Sigmoid colon (tissue), 7 donors: ENCODE data around the gene SLF2. TPM values are rescaled to one million over a fixed set of nuclear protein-coding genes. Genes with fewer than 3 reads are reported as not detected.

Experiments used
- DNase-seq: peaks from one replicate; pipeline ENCODE4 v3.0.0-alpha.2; 2019
- H3K27ac ChIP-seq, 4 donors: fragments of 200-600 bp; sonication (generic); one replicate each; pipeline ENCODE4 v1.5.1; 2016 to 2019; ENCODE audit warnings: mild to moderate bottlenecking in 1 of 4
- H3K27me3 ChIP-seq, 3 donors: fragments of 200-600 bp; sonication (generic); one replicate each; pipeline ENCODE4 v1.5.1; 2019; ENCODE audit warnings: mild to moderate bottlenecking in 1 of 3
- H3K36me3 ChIP-seq, 4 donors: fragments of 200-600 bp; sonication (generic); one replicate each; pipeline ENCODE4 v1.5.1; 2016 to 2019
- H3K4me1 ChIP-seq, 4 donors: fragments of 200-600 bp; sonication (generic); one replicate each; pipeline ENCODE4 v1.5.1; 2017 to 2019
- H3K4me3 ChIP-seq, 4 donors: fragments of 200-600 bp; sonication (generic); one replicate each; pipeline ENCODE4 v1.5.1; 2017 to 2019; ENCODE audit warnings: mild to moderate bottlenecking in 2 of 4, moderate library complexity in 1 of 4
- H3K9me3 ChIP-seq, 4 donors: fragments of 200-600 bp in 3 of 4; sonication (generic) in 3 of 4; one replicate each; pipeline versions ENCODE4 v1.5.1 to v1.6.1; 2013 to 2019
- EP300 ChIP-seq, 4 donors: sonication (generic); formaldehyde crosslinking; IDR thresholded peaks; one replicate each; pipeline ENCODE4 v1.6.1; 2017; ENCODE audit warnings: antibody characterized with exemption in 4 of 4
- POLR2A ChIP-seq, 2 donors: fragments of 450-650 bp; IDR thresholded peaks; one replicate each; pipeline ENCODE4 v1.6.1; 2016; ENCODE audit warnings: antibody characterized with exemption in 2 of 2, mild to moderate bottlenecking in 2 of 2, moderate library complexity in 2 of 2
- POLR2AphosphoS5 ChIP-seq, 4 donors: sonication (generic); formaldehyde crosslinking; IDR thresholded peaks; one replicate each; pipeline ENCODE4 v1.6.1; 2017; ENCODE audit warnings: antibody characterized with exemption in 4 of 4
- WGBS, 2 donors: extraction: QIAGEN DNeasy Blood & Tissue Kit; methylation state at CpG; one replicate each; pipeline ENCODE4 v1.1.7; 2013; 5-methylcytosine and 5-hydroxymethylcytosine counted together
- intact Hi-C: fragments of 100-400 bp; cut with DNase I; formaldehyde crosslinking; loops from one replicate; pipeline ENCODE4 v1.15.1; 2023
- polyA plus RNA-seq, 3 donors: library from polyadenylated mRNA; stranded (reverse); fragments of 200-250 nt; gene quantifications; one replicate each; pipeline ENCODE4 v1.2.3, GENCODE V29; 2013
- total RNA-seq, 4 donors: library from RNA; depleted of rRNA; stranded (reverse); fragments of >200 nt; gene quantifications; one replicate each; pipeline ENCODE4 v1.1.0, GENCODE V29; 2016
- TF ChIP-seq, protein P1 (sequence below), 4 experiments: fragments of 450-650 bp in 3 of 4; fragments of 200-600 bp in 1 of 4; IDR thresholded peaks; one replicate each; pipeline ENCODE4 v1.5.1; 2016 to 2019; ENCODE audit warnings: antibody characterized with exemption in 4 of 4, mild to moderate bottlenecking in 3 of 4, moderate library complexity in 2 of 4
- donor health status: healthy with polysubstance abuse.
- donor health status: Bipolar disorder and iron deficiency.
- donor health status: healthy.

The SLF2 gene
- total and polyA plus RNA-seq, 7 donors = 3.2 to 49.9 (median 31.8) TPM

DNA sequence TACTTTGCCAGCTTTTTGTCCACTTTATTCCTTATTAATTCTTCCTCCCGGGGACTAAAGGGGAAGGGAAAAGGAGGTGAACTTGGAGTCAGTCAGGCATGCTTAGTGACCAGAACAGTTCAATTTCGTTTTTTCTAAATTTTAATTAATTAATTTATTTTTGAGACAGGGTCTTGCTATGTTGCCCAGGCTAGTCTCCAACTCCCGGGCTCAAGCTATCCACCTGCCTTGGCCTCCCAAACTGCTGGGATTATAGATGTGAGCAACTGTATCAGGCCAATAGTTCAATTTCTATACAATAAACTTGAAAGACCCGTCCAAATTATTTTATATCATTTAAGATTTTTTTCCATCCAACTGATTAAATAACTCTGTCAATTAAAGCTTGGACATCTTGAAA, 1.3 kb upstream of the SLF2 start:
- Histone ChIP-seq H3K36me3 (peaks cover 0 to 8% (median under 1%) of the 10 kb centered on the region in 4 donors), H3K27ac (peak overlapping the region; percentile 96 to 98 (median 97)), H3K4me1 (peaks cover 0 to 37% (median 27%) of the 10 kb centered on the region in 4 donors), H3K4me3 (no peak overlapping the region), H3K27me3 (no peaks in the 10 kb centered on the region), H3K9me3 (no peaks in the 10 kb centered on the region)
- WGBS, 2 donors = 66 to 83% methylated on average over 4 of the region's 4 CpGs
- intact Hi-C loops = loop anchor here (5.0 kb wide), 1 partner anchor 86 kb away; the partner anchor contains the start of gene LZTS2
- DNase-seq = no peak
- no peak for TF ChIP-seq POLR2AphosphoS5 (IDR thresholded peaks at IDR 0.05)
- no peak for TF ChIP-seq EP300 (IDR thresholded peaks at IDR 0.05)

DNA sequence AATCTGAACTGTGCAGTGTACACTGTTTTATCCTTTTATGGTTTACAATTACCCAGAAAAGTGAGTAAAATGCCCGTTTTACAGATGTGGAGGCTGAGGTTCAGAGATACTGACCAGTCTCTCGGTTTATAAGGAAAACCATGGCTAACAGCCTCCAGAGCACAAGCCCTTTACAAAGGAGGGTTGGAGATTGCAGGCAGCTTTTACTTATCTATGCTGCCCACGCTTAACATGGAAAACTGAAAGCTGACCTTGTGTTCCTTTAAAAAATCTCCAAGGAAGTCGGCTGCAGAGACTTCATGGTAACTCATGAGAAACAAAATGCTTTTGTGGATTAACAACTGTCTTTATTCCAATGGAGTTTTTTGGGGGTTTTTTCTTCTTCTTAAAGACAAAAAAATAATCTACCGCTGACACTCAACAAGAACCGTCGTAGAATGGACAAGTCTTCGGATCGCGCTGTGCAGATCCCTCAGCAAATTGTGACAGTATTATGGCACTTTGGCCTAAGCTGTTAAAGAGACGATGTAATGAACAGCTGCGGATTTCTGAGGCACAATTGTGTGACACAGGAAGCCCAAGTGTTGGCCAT, 654 bp upstream of the SLF2 start:
- 4 to 9% methylated on average over 12 of the region's 12 CpGs for WGBS, 2 donors
- peaks cover 0 to 37% (median 27%) of the 10 kb centered on the region in 4 donors for H3K4me1 ChIP-seq
- no peaks in the 10 kb centered on the region for H3K27me3 ChIP-seq
- no peak for DNase-seq
- TF ChIP-seq POLR2A (IDR thresholded peaks at IDR 0.05) = no peak
- no peak for TF ChIP-seq POLR2AphosphoS5 (IDR thresholded peaks at IDR 0.05)
- TF ChIP-seq, protein P1, sequence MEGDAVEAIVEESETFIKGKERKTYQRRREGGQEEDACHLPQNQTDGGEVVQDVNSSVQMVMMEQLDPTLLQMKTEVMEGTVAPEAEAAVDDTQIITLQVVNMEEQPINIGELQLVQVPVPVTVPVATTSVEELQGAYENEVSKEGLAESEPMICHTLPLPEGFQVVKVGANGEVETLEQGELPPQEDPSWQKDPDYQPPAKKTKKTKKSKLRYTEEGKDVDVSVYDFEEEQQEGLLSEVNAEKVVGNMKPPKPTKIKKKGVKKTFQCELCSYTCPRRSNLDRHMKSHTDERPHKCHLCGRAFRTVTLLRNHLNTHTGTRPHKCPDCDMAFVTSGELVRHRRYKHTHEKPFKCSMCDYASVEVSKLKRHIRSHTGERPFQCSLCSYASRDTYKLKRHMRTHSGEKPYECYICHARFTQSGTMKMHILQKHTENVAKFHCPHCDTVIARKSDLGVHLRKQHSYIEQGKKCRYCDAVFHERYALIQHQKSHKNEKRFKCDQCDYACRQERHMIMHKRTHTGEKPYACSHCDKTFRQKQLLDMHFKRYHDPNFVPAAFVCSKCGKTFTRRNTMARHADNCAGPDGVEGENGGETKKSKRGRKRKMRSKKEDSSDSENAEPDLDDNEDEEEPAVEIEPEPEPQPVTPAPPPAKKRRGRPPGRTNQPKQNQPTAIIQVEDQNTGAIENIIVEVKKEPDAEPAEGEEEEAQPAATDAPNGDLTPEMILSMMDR (IDR thresholded peaks at IDR 0.05) = no peak
- TF ChIP-seq EP300 (IDR thresholded peaks at IDR 0.05) = no peak
- H3K36me3 ChIP-seq = peaks cover 0 to 15% (median 7%) of the 10 kb centered on the region in 4 donors
- intact Hi-C loops = loop anchor here (5.0 kb wide), 1 partner anchor 85 kb away; the partner anchor contains the start of gene LZTS2
- peak overlapping the region; percentile 96 to 98 (median 97) for H3K27ac ChIP-seq
- peak overlapping the region; percentile 24 to 99 (median 94) for H3K4me3 ChIP-seq
- no peaks in the 10 kb centered on the region for H3K9me3 ChIP-seq

DNA sequence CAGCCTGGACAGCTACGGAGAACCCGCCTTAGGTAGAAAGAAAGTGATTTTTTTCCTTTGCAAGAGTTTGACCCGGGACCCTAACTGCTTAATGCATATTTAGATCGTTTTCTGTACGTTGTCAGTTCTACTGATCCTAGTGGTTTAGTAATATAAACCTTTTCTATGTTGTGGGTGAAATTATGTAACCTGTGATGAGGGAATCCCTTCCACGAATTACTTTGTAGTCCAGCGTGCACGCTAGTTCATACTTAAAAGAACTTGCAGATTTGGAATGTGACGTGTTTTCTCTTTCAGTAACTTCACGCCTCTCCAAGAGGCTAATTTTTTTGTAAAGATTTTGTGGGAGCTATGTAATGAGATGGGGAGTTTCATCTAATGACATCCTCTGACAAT, 705 bp downstream of the SLF2 start:
- intact Hi-C loops = loop anchor here (5.0 kb wide), 1 partner anchor 84 kb away; the partner anchor contains the start of gene LZTS2
- no peak for TF ChIP-seq POLR2A (IDR thresholded peaks at IDR 0.05)
- TF ChIP-seq EP300 (IDR thresholded peaks at IDR 0.05) = no peak
- TF ChIP-seq, protein P1 (IDR thresholded peaks at IDR 0.05) = no peak
- no peak for TF ChIP-seq POLR2AphosphoS5 (IDR thresholded peaks at IDR 0.05)
- peak overlapping the region; percentile 93 to 99 (median 98) for H3K4me3 ChIP-seq
- H3K9me3 ChIP-seq = no peaks in the 10 kb centered on the region
- peak overlapping the region; percentile 96 to 98 (median 97) for H3K27ac ChIP-seq
- H3K36me3 ChIP-seq = peaks cover 8 to 28% (median 16%) of the 10 kb centered on the region in 4 donors
- H3K4me1 ChIP-seq = peaks cover 0 to 37% (median 27%) of the 10 kb centered on the region in 4 donors
- WGBS, 2 donors = 3 to 8% methylated on average over 10 of the region's 10 CpGs
- no peaks in the 10 kb centered on the region for H3K27me3 ChIP-seq
- no peak for DNase-seq

DNA sequence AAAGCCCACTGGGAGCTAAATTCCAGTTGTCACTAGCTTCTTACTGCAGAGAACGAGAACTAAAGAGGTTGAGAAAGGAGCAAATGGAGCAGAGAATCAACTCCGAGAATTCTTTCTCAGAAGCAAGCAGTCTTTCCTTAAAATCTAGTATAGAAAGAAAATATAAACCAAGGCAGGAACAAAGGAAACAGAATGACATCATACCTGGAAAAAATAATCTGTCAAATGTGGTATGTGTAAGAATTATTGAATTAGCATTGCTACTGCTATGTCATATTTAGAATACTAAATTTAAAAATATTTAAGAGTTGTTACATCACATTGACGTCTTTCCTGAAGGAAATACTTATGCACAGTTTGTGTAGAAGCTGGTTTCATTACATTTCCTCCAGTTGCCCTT, 4.3 kb downstream of the SLF2 start:
- no peak for DNase-seq
- TF ChIP-seq, protein P1 (IDR thresholded peaks at IDR 0.05) = no peak
- TF ChIP-seq EP300 (IDR thresholded peaks at IDR 0.05) = no peak
- no peak for TF ChIP-seq POLR2A (IDR thresholded peaks at IDR 0.05)
- TF ChIP-seq POLR2AphosphoS5 (IDR thresholded peaks at IDR 0.05) = no peak
- 90 to 91% methylated on average over 3 of the region's 3 CpGs for WGBS, 2 donors
- Histone ChIP-seq H3K4me3 (no peak overlapping the region), H3K27ac (no peak overlapping the region), H3K36me3 (peaks cover 10 to 64% (median 31%) of the 10 kb centered on the region in 4 donors), H3K4me1 (peaks cover 0 to 29% (median 23%) of the 10 kb centered on the region in 4 donors), H3K27me3 (no peaks in the 10 kb centered on the region), H3K9me3 (no peaks in the 10 kb centered on the region)
- intact Hi-C loops = no loop called here

DNA sequence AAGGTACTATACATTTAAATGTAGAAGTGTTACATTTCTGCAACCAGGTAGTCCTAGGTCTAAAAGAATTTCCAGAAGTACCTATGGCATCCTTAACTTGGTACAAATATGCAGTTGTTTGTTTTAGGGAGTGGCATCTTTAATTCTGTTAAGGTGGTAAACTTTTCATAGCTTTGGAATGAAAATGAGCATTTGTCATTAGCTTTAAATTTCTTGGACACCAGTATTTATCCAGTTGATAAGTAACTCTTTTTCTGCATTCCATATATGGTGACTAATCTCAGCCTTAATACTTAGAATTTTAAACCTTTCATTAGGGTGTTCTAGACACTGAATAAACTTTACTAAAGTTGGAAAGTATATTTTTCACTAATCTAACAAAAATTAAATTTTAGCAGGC, 10.8 kb downstream of the SLF2 start:
- Histone ChIP-seq H3K36me3 (peaks cover 17 to 98% (median 29%) of the 10 kb centered on the region in 4 donors), H3K27ac (no peak overlapping the region), H3K9me3 (no peaks in the 10 kb centered on the region), H3K4me1 (no peaks in the 10 kb centered on the region), H3K4me3 (no peak overlapping the region), H3K27me3 (no peaks in the 10 kb centered on the region)
- TF ChIP-seq POLR2A (IDR thresholded peaks at IDR 0.05) = no peak
- no peak for TF ChIP-seq EP300 (IDR thresholded peaks at IDR 0.05)
- no peak for TF ChIP-seq POLR2AphosphoS5 (IDR thresholded peaks at IDR 0.05)
- TF ChIP-seq, protein P1 (IDR thresholded peaks at IDR 0.05) = no peak
- no peak for DNase-seq
- intact Hi-C loops = no loop called here
